GM19099 (cell line): Measurements from ENCODE around the gene RFK.

Experiments used
- POLR2A ChIP-seq: IDR thresholded peaks from 3 replicates; pipeline ENCODE4 v1.6.1; 2011; ENCODE audit warnings: low read depth; ENCODE audit not compliant: insufficient read length; ENCODE audit errors: extremely low read depth

RFK gene

GRCh38 chr9:76390656-76391055, 3.6 kb downstream of the RFK start:
- no peak for TF ChIP-seq POLR2A

GRCh38 chr9:76379494-76379893, 14.7 kb downstream of the RFK start:
- TF ChIP-seq POLR2A = no peak

GRCh38 chr9:76378367-76379073, 15.7 kb downstream of the RFK start:
- no peak for TF ChIP-seq POLR2A

- no peak for TF ChIP-seq POLR2A
Measured at GRCh38 chr9:76377791-76378190, 16.4 kb downstream of the RFK start.

- TF ChIP-seq POLR2A = no peak
Measured at GRCh38 chr9:76374783-76375559, 19.3 kb downstream of the RFK start.

- TF ChIP-seq POLR2A = no peak
Measured at GRCh38 chr9:76373784-76374474, 20.3 kb downstream of the RFK start.

GRCh38 chr9:76373173-76373783, 20.9 kb downstream of the RFK start:
- no peak for TF ChIP-seq POLR2A

- no peak for TF ChIP-seq POLR2A
Measured at GRCh38 chr9:76372336-76372735, 21.9 kb downstream of the RFK start.

GRCh38 chr9:76371901-76372300, 22.3 kb downstream of the RFK start:
- no peak for TF ChIP-seq POLR2A

- no peak for TF ChIP-seq POLR2A
Measured at GRCh38 chr9:76370396-76371023, 23.7 kb downstream of the RFK start.

- TF ChIP-seq POLR2A = no peak
Measured at GRCh38 chr9:76369583-76369982, 24.6 kb downstream of the RFK start.

GRCh38 chr9:76366275-76366674, 28.0 kb downstream of the RFK start:
- no peak for TF ChIP-seq POLR2A

GRCh38 chr9:76365028-76365427, 29.2 kb downstream of the RFK start:
- TF ChIP-seq POLR2A = no peak

- TF ChIP-seq POLR2A = no peak
Measured at GRCh38 chr9:76363032-76363395, 31.2 kb downstream of the RFK start.

GRCh38 chr9:76359766-76360165, 34.5 kb downstream of the RFK start:
- TF ChIP-seq POLR2A = no peak
